Skeletal muscle satellite cell (primary cell): ENCODE results near the gene PADI3.

Experiments
- H3K27me3 ChIP-seq: 2 replicates; pipeline ENCODE4 v1.7.0; 2013; ENCODE audit warnings: low read length; ENCODE audit not compliant: control insufficient read depth, insufficient read depth
- H3K36me3 ChIP-seq: 2 replicates; pipeline ENCODE4 v1.7.0; 2013; ENCODE audit warnings: mild to moderate bottlenecking, control low read depth, low read length; ENCODE audit not compliant: insufficient read depth
- H3K4me1 ChIP-seq: 2 replicates; pipeline ENCODE4 v1.7.0; 2013; ENCODE audit warnings: low read length; ENCODE audit not compliant: control insufficient read depth, insufficient read depth
- H3K4me2 ChIP-seq: 2 replicates; pipeline ENCODE4 v1.7.0; 2013; ENCODE audit warnings: mild to moderate bottlenecking, low read length
- H3K4me3 ChIP-seq: 2 replicates; pipeline ENCODE4 v1.7.0; 2013; ENCODE audit warnings: low read length
- H3K9ac ChIP-seq: 2 replicates; pipeline ENCODE4 v1.7.0; 2013; ENCODE audit warnings: mild to moderate bottlenecking, low read depth, low read length, moderate library complexity
- H3K9me3 ChIP-seq: replicated peaks from 2 replicates; pipeline ENCODE4 v1.7.0; 2013; ENCODE audit warnings: mild to moderate bottlenecking, control low read depth, low read length

The PADI3 gene

GRCh38 chr1:17293681-17294425 is 45.0 kb downstream of the PADI3 start:
- Histone ChIP-seq H3K27me3 (peaks cover 52% of the 10 kb centered on the region), H3K4me2 (no peak overlapping the region), H3K9ac (no peak overlapping the region), H3K9me3 (no peaks in the 10 kb centered on the region), H3K4me1 (no peaks in the 10 kb centered on the region), H3K4me3 (no peak overlapping the region), H3K36me3 (no peaks in the 10 kb centered on the region)

GRCh38 chr1:17295292-17295691 is 46.4 kb downstream of the PADI3 start:
- Histone ChIP-seq H3K4me2 (no peak overlapping the region), H3K9me3 (no peaks in the 10 kb centered on the region), H3K4me1 (no peaks in the 10 kb centered on the region), H3K27me3 (peaks cover 44% of the 10 kb centered on the region), H3K9ac (no peak overlapping the region), H3K4me3 (no peak overlapping the region), H3K36me3 (no peaks in the 10 kb centered on the region)

GRCh38 chr1:17296086-17296485 is 47.2 kb downstream of the PADI3 start:
- Histone ChIP-seq H3K9ac (no peak overlapping the region), H3K4me2 (no peak overlapping the region), H3K9me3 (no peaks in the 10 kb centered on the region), H3K4me3 (no peak overlapping the region), H3K27me3 (peaks cover 36% of the 10 kb centered on the region), H3K36me3 (no peaks in the 10 kb centered on the region), H3K4me1 (no peaks in the 10 kb centered on the region)

- no peak overlapping the region for H3K4me2 ChIP-seq
- H3K4me1 ChIP-seq, result no peaks in the 10 kb centered on the region
- no peaks in the 10 kb centered on the region for H3K36me3 ChIP-seq
- no peak overlapping the region for H3K4me3 ChIP-seq
- H3K9me3 ChIP-seq, result peaks cover 8% of the 10 kb centered on the region
- no peak overlapping the region for H3K9ac ChIP-seq
- H3K27me3 ChIP-seq, result peaks cover 33% of the 10 kb centered on the region
These were observed 49.1 kb downstream of the PADI3 start for GRCh38 chr1:17297991-17298390.

- Histone ChIP-seq H3K9me3 (peaks cover 8% of the 10 kb centered on the region), H3K27me3 (peaks cover 38% of the 10 kb centered on the region), H3K4me1 (no peaks in the 10 kb centered on the region), H3K4me2 (no peak overlapping the region), H3K9ac (no peak overlapping the region), H3K36me3 (no peaks in the 10 kb centered on the region), H3K4me3 (no peak overlapping the region)
These were observed 52.9 kb downstream of the PADI3 start for GRCh38 chr1:17301767-17302166.

- no peaks in the 10 kb centered on the region for H3K4me1 ChIP-seq
- no peak overlapping the region for H3K9ac ChIP-seq
- peaks cover 8% of the 10 kb centered on the region for H3K9me3 ChIP-seq
- H3K4me2 ChIP-seq, result no peak overlapping the region
- no peak overlapping the region for H3K4me3 ChIP-seq
- H3K27me3 ChIP-seq, result peaks cover 44% of the 10 kb centered on the region
- H3K36me3 ChIP-seq, result no peaks in the 10 kb centered on the region
These were observed 55.4 kb downstream of the PADI3 start for GRCh38 chr1:17304151-17304825.

- Histone ChIP-seq H3K36me3 (no peaks in the 10 kb centered on the region), H3K9me3 (peaks cover 8% of the 10 kb centered on the region), H3K4me1 (no peaks in the 10 kb centered on the region), H3K9ac (no peak overlapping the region), H3K4me3 (no peak overlapping the region), H3K27me3 (peaks cover 49% of the 10 kb centered on the region), H3K4me2 (no peak overlapping the region)
These were observed 55.9 kb downstream of the PADI3 start for GRCh38 chr1:17304826-17305175.

- no peak overlapping the region for H3K4me2 ChIP-seq
- H3K9ac ChIP-seq, result no peak overlapping the region
- H3K27me3 ChIP-seq, result peaks cover 55% of the 10 kb centered on the region
- H3K9me3 ChIP-seq, result peaks cover 8% of the 10 kb centered on the region
- no peaks in the 10 kb centered on the region for H3K4me1 ChIP-seq
- H3K4me3 ChIP-seq, result no peak overlapping the region
- no peaks in the 10 kb centered on the region for H3K36me3 ChIP-seq
These were observed 56.7 kb downstream of the PADI3 start for GRCh38 chr1:17305576-17306095.

GRCh38 chr1:17306407-17306806 is 57.5 kb downstream of the PADI3 start:
- Histone ChIP-seq H3K36me3 (no peaks in the 10 kb centered on the region), H3K27me3 (peaks cover 55% of the 10 kb centered on the region), H3K9me3 (peaks cover 8% of the 10 kb centered on the region), H3K4me1 (no peaks in the 10 kb centered on the region), H3K4me2 (no peak overlapping the region), H3K9ac (no peak overlapping the region), H3K4me3 (no peak overlapping the region)

GRCh38 chr1:17306921-17307320 is 58.0 kb downstream of the PADI3 start:
- H3K4me1 ChIP-seq, result no peaks in the 10 kb centered on the region
- H3K9me3 ChIP-seq, result peaks cover 5% of the 10 kb centered on the region
- H3K4me2 ChIP-seq, result no peak overlapping the region
- H3K27me3 ChIP-seq, result peaks cover 59% of the 10 kb centered on the region
- H3K4me3 ChIP-seq, result no peak overlapping the region
- no peaks in the 10 kb centered on the region for H3K36me3 ChIP-seq
- no peak overlapping the region for H3K9ac ChIP-seq

GRCh38 chr1:17307329-17307728 is 58.4 kb downstream of the PADI3 start:
- Histone ChIP-seq H3K36me3 (no peaks in the 10 kb centered on the region), H3K9ac (no peak overlapping the region), H3K9me3 (peaks cover 3% of the 10 kb centered on the region), H3K4me2 (no peak overlapping the region), H3K4me3 (no peak overlapping the region), H3K4me1 (no peaks in the 10 kb centered on the region), H3K27me3 (peaks cover 60% of the 10 kb centered on the region)

GRCh38 chr1:17307946-17308345 is 59.0 kb downstream of the PADI3 start, which contains the start of gene PADI4:
PADI4 (plus strand) TSS chr1:17308197; CDS start chr1:17308223, 26 bp downstream.
- Histone ChIP-seq H3K9me3 (no peaks in the 10 kb centered on the region), H3K4me2 (no peak within 1 kb of the TSS), H3K27me3 (peaks cover 58% of the 10 kb centered on the region), H3K36me3 (no peaks in the 10 kb centered on the region), H3K9ac (no peak within 1 kb of the TSS), H3K4me3 (no peak within 1 kb of the TSS), H3K4me1 (no peaks in the 10 kb centered on the region)
